NCI-H1092 (cell line): ENCODE measurements around the gene MRPL27.
"Not testable (repeated sequence)": the region's sequence is repeated elsewhere in the genome, so short reads cannot be mapped to it uniquely, and the experiment has no call there.

Experiments used
- DNase-seq: peaks from one replicate; lab custom pipeline; 2025; lab: John Stamatoyannopoulos, UW

MRPL27 gene

GRCh38 chr17:50372758-50373556, at the start of gene MRPL27, which contains the start of gene EME1:
TSS of gene MRPL27 (minus strand) at chr17:50373184. CDS start at chr17:50373170, 14 bp downstream.
TSS of gene EME1 (plus strand) at chr17:50373229. CDS start at chr17:50375209, 1,980 bp downstream.
- peak; percentile 82 for DNase-seq

GRCh38 chr17:50422738-50423137, 49.8 kb upstream of the MRPL27 start:
- DNase-seq = no peak

GRCh38 chr17:50421308-50422051, 48.5 kb upstream of the MRPL27 start:
- DNase-seq = no peak

GRCh38 chr17:50420419-50421112, 47.6 kb upstream of the MRPL27 start:
- no peak for DNase-seq

- DNase-seq = not testable (repeated sequence)
Observed at GRCh38 chr17:50419577-50419976, 46.6 kb upstream of the MRPL27 start.

DNA sequence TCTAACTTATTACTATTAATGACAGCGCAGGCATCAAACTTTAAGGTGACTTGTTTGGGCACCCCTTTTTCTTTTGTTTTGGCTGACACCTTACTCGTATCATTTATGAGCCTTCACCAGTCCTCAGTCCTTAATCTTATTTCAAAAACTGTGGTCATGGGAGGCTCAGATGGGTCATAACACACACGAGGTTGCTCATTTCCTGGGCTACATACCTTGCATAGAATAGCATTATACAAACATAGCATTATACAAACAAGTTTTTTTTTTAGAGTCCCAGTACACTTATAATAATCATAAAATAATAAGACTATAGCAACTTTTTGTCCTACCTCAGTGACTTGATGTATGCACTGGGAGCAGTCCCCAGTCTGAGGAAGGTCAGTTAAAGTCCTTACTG, 41.8 kb upstream of the MRPL27 start:
- no peak for DNase-seq

GRCh38 chr17:50412188-50412732, 39.3 kb upstream of the MRPL27 start:
- DNase-seq = no peak

DNA sequence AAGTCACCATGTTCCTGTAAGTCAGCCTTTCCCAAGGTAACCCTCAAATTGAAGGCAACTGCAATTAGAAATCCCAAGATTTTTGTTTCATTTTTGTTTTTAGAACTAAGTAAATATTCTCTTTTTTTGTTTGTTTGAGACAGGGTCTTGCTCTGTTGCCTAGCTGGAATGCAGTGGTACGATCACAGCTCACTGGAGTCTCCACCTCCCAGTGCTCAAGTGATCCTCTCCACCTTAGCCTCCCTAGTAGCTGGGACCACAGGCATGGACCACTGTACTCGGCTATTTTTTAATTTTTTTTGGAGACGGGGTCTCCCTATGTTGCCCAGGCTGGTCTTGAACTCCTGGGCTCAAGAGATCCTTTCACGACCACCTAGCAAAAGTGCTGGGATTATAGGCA, 34.9 kb upstream of the MRPL27 start:
- DNase-seq = no peak

GRCh38 chr17:50406578-50406977, 33.6 kb upstream of the MRPL27 start:
- DNase-seq = no peak

GRCh38 chr17:50405351-50405750, 32.4 kb upstream of the MRPL27 start:
- DNase-seq = not testable (repeated sequence)

- not testable (repeated sequence) for DNase-seq
Observed at GRCh38 chr17:50399591-50399990, 26.6 kb upstream of the MRPL27 start.

DNA sequence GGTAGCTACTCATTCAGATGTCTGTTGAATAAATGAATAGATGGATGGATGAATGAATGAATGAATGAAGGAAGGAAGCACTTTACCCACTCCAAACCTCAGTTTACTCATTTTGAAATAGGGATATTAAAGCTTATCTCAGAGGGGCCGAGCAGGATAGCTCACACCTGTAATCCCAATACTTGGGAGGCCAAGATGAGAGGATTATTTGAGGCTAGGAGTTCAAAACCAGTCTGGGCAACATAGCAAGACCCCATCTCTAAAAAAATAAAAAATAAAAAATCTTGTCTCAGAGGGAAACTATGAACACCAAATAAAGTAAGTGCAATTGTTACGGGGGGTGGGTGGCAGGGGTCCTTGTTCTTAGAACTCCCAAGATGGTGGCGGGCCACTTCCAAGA, 25.7 kb upstream of the MRPL27 start:
- DNase-seq = not testable (repeated sequence)

- DNase-seq = no peak
Observed at GRCh38 chr17:50397919-50398285, 24.9 kb upstream of the MRPL27 start.

GRCh38 chr17:50397111-50397918, 24.3 kb upstream of the MRPL27 start, which contains the start of gene LRRC59:
TSS of gene LRRC59 (minus strand) at chr17:50397523. CDS start at chr17:50397317, 206 bp downstream.
- peak; percentile 63 for DNase-seq

GRCh38 chr17:50396261-50397110, 23.5 kb upstream of the MRPL27 start:
- no peak for DNase-seq

DNA sequence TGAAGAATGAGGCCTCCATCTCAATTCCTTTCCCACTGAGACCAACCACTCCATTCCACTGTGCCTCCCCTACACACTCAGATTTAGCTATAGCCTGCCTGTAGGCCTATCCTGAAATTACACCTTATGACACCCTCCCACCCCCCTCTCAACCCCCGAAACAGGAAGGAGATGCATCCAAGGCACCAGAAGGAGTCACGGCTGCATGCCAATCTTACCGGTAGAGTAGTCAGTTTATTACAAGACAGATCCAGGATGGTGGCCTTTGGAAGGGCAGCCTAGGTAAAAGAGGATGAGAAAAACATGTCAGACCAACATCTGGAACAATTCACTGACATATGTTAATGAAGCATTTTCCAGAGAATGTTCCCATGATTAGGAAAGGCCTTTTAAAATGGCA, 21.7 kb upstream of the MRPL27 start:
- no peak for DNase-seq

DNA sequence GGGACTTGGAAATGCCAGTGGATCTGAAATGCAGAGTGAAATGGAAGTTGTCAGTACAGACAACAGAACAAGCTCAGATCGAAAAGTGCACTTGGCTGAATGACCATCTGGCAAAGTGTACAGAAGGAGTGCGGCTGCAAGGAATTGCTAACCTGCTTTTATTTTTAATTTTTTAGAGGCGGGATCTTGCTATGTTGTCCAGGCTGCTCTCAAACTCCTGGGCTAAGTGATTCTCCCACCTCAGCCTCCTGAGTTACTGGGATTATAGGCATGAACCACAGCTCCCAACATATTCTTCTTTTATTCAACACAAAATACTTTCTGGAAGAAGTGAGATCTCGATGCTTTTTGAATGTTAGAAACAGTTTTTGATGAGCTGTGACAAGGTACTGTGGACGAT, 20.7 kb upstream of the MRPL27 start:
- no peak for DNase-seq

GRCh38 chr17:50392621-50393020, 19.6 kb upstream of the MRPL27 start:
- DNase-seq = no peak

GRCh38 chr17:50389534-50389933, 16.6 kb upstream of the MRPL27 start:
- no peak for DNase-seq

DNA sequence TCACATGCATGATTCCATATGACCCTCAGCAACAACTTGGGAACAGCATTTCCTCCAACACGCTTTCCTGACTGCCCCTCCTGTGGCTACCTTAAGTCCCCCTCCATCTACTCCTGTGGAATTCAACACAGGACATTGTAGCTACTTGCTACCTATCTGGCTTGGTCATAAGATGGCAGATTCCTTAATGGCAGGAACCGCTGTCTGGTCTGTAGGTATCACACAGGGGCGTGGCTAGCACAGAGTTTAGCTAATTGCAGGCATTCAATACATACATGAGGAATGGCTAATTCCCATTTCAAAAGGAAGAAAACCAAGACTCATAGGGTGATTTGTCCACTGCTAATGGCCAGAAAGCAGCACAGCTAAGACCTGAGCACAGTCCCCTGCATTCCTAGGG, 15.7 kb upstream of the MRPL27 start:
- no peak for DNase-seq
